ENCODE measurements around the gene CDCA8.

Gene CDCA8

DNA sequence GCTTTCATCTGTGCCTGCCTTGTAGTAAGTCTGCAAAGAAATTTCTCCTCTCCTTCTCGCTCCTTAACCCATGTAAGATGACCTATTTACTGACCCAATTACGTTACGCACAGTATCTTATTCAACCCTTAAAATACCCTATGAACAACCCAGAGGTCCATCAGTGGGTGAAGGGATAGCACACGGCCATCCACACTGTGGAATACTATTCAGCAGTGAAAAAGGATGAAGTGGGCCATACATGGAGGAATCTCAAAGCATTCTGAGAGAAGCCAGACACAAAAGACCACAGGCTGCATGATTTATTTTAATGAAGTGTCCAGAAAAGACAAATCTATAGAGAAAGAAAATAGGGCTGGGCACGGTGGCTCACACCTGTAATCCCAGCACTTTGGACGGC, 33.8 kb upstream of the CDCA8 start:
- no peak overlapping the region for H3K4me3 ChIP-seq (ENCODE audit: low read depth in 1 of 2, low read length in 2 of 2)
- H3K27ac ChIP-seq (ENCODE audit: low read depth, low read length), result no peak overlapping the region
- H3K9me3 ChIP-seq (ENCODE audit: low read length), result no peaks in the 10 kb centered on the region
- peaks cover 0 to 6% of the 10 kb centered on the region in 2 donors for H3K27me3 ChIP-seq (ENCODE audit: control insufficient read depth in 1 of 2, insufficient read depth in 2 of 2, low read length in 2 of 2)
- no peak overlapping the region for H3K9ac ChIP-seq (ENCODE audit: low read length)
- no peaks in the 10 kb centered on the region for H3K4me1 ChIP-seq (ENCODE audit: insufficient read depth, low read length)
- no peaks in the 10 kb centered on the region for H3K36me3 ChIP-seq (ENCODE audit: insufficient read depth, low read length)

DNA sequence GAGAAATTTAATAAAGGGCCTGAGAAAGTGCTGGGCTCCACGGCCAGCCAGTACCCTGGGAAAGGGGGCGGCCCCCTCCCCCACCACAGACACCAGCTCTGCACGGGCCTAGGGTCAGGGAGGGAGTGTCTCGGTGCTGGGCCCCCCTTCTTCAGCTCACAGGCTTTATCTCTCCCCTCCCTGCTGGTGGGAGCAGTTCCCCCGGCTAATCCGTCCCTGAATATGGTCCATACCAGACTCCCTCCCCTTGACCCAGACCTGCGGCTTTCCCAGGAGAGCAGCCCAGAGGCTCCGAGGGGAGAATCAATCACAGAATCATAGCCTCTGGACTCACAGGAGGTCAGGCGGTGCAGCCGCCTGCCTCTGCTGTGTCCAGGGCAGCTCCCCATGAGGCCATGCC, 31.7 kb upstream of the CDCA8 start:
- no peaks in the 10 kb centered on the region for H3K4me1 ChIP-seq (ENCODE audit: insufficient read depth, low read length)
- H3K9me3 ChIP-seq (ENCODE audit: low read length), result no peaks in the 10 kb centered on the region
- no peak overlapping the region for H3K9ac ChIP-seq (ENCODE audit: low read length)
- no peak overlapping the region for H3K4me3 ChIP-seq (ENCODE audit: low read depth in 1 of 2, low read length in 2 of 2)
- H3K27me3 ChIP-seq (ENCODE audit: control insufficient read depth in 1 of 2, insufficient read depth in 2 of 2, low read length in 2 of 2), result peaks cover 0 to 6% of the 10 kb centered on the region in 2 donors
- H3K27ac ChIP-seq (ENCODE audit: low read depth, low read length), result no peak overlapping the region
- H3K36me3 ChIP-seq (ENCODE audit: insufficient read depth, low read length), result no peaks in the 10 kb centered on the region

DNA sequence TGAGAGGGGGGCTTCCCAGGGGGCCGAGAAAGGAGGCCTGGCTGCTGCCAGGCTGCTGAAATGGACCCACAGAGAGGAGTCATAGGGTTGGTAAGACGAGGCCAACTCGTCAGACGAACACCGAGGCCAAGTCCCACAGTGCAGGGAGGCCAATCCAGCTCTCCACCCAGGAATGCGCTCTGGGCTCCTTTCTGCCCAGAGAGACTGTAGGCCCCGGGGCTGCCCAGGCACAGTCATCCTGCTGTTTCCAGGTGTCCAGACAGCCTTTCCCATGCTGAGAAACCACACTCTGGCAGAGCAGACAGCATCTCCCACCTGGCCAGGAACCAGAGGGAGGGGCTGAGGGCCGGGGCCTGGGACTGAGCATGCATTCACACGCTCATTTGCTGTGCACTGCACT, 30.9 kb upstream of the CDCA8 start:
- H3K9ac ChIP-seq (ENCODE audit: low read length), result no peak overlapping the region
- H3K4me3 ChIP-seq (ENCODE audit: low read depth in 1 of 2, low read length in 2 of 2), result no peak overlapping the region
- H3K9me3 ChIP-seq (ENCODE audit: low read length), result no peaks in the 10 kb centered on the region
- no peaks in the 10 kb centered on the region for H3K36me3 ChIP-seq (ENCODE audit: insufficient read depth, low read length)
- peaks cover 0 to 6% of the 10 kb centered on the region in 2 donors for H3K27me3 ChIP-seq (ENCODE audit: control insufficient read depth in 1 of 2, insufficient read depth in 2 of 2, low read length in 2 of 2)
- H3K27ac ChIP-seq (ENCODE audit: low read depth, low read length), result no peak overlapping the region
- H3K4me1 ChIP-seq (ENCODE audit: insufficient read depth, low read length), result peaks cover 3% of the 10 kb centered on the region

GRCh38 chr1:37662031-37662755, 30.1 kb upstream of the CDCA8 start:
- no peak overlapping the region for H3K27ac ChIP-seq (ENCODE audit: low read depth, low read length)
- H3K36me3 ChIP-seq (ENCODE audit: insufficient read depth, low read length), result no peaks in the 10 kb centered on the region
- no peak overlapping the region for H3K4me3 ChIP-seq (ENCODE audit: low read depth in 1 of 2, low read length in 2 of 2)
- H3K4me1 ChIP-seq (ENCODE audit: insufficient read depth, low read length), result peaks cover 11% of the 10 kb centered on the region
- H3K9me3 ChIP-seq (ENCODE audit: low read length), result no peaks in the 10 kb centered on the region
- peaks cover 0 to 6% of the 10 kb centered on the region in 2 donors for H3K27me3 ChIP-seq (ENCODE audit: control insufficient read depth in 1 of 2, insufficient read depth in 2 of 2, low read length in 2 of 2)
- H3K9ac ChIP-seq (ENCODE audit: low read length), result no peak overlapping the region

GRCh38 chr1:37663426-37664000, 28.8 kb upstream of the CDCA8 start:
- Histone ChIP-seq H3K9me3 (ENCODE audit: low read length) (no peaks in the 10 kb centered on the region), H3K36me3 (ENCODE audit: insufficient read depth, low read length) (no peaks in the 10 kb centered on the region), H3K27ac (ENCODE audit: low read depth, low read length) (no peak overlapping the region), H3K4me1 (ENCODE audit: insufficient read depth, low read length) (peaks cover 17% of the 10 kb centered on the region), H3K27me3 (ENCODE audit: control insufficient read depth in 1 of 2, insufficient read depth in 2 of 2, low read length in 2 of 2) (peaks cover 0 to 6% of the 10 kb centered on the region in 2 donors), H3K9ac (ENCODE audit: low read length) (no peak overlapping the region), H3K4me3 (ENCODE audit: low read depth in 1 of 2, low read length in 2 of 2) (no peak overlapping the region)

GRCh38 chr1:37666241-37666867, 26.0 kb upstream of the CDCA8 start:
- H3K27me3 ChIP-seq (ENCODE audit: control insufficient read depth in 1 of 2, insufficient read depth in 2 of 2, low read length in 2 of 2), result peaks cover 0 to 2% of the 10 kb centered on the region in 2 donors
- no peak overlapping the region for H3K27ac ChIP-seq (ENCODE audit: low read depth, low read length)
- no peak overlapping the region for H3K9ac ChIP-seq (ENCODE audit: low read length)
- peaks cover 17% of the 10 kb centered on the region for H3K4me1 ChIP-seq (ENCODE audit: insufficient read depth, low read length)
- no peak overlapping the region for H3K4me3 ChIP-seq (ENCODE audit: low read depth in 1 of 2, low read length in 2 of 2)
- H3K36me3 ChIP-seq (ENCODE audit: insufficient read depth, low read length), result no peaks in the 10 kb centered on the region
- H3K9me3 ChIP-seq (ENCODE audit: low read length), result no peaks in the 10 kb centered on the region

- no peaks in the 10 kb centered on the region for H3K9me3 ChIP-seq (ENCODE audit: low read length)
- H3K36me3 ChIP-seq (ENCODE audit: insufficient read depth, low read length), result no peaks in the 10 kb centered on the region
- H3K27ac ChIP-seq (ENCODE audit: low read depth, low read length), result no peak overlapping the region
- peaks cover 0 to 4% of the 10 kb centered on the region in 2 donors for H3K27me3 ChIP-seq (ENCODE audit: control insufficient read depth in 1 of 2, insufficient read depth in 2 of 2, low read length in 2 of 2)
- H3K9ac ChIP-seq (ENCODE audit: low read length), result no peak overlapping the region
- H3K4me3 ChIP-seq (ENCODE audit: low read depth in 1 of 2, low read length in 2 of 2), result no peak overlapping the region
- peaks cover 17% of the 10 kb centered on the region for H3K4me1 ChIP-seq (ENCODE audit: insufficient read depth, low read length)
Measured at GRCh38 chr1:37667023-37667671, 25.2 kb upstream of the CDCA8 start.

GRCh38 chr1:37670133-37670532, 22.2 kb upstream of the CDCA8 start:
- no peak overlapping the region for H3K27ac ChIP-seq (ENCODE audit: low read depth, low read length)
- H3K4me3 ChIP-seq (ENCODE audit: low read depth in 1 of 2, low read length in 2 of 2), result no peak overlapping the region
- peaks cover 18% of the 10 kb centered on the region for H3K4me1 ChIP-seq (ENCODE audit: insufficient read depth, low read length)
- no peaks in the 10 kb centered on the region for H3K36me3 ChIP-seq (ENCODE audit: insufficient read depth, low read length)
- H3K9ac ChIP-seq (ENCODE audit: low read length), result no peak overlapping the region
- peaks cover 4% of the 10 kb centered on the region in 2 donors for H3K27me3 ChIP-seq (ENCODE audit: control insufficient read depth in 1 of 2, insufficient read depth in 2 of 2, low read length in 2 of 2)
- no peaks in the 10 kb centered on the region for H3K9me3 ChIP-seq (ENCODE audit: low read length)

DNA sequence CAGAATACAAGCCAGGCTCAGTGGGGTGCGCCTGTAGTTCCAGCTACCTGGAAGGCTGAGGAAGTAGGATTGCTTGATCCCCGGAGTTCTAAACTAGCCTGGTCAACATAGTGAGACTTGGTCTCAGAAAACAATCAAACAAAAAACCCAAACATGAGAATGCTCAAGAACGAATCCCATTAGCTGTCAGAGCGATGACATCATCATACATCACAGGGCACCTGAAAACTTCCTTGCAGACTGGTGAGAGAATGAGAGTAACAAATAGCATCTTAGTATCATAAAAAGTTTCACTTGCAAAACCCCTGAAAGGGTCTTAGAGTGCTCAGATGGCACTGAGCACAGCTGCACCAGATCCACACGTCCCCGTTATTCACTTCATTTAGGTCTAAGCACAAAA, 21.1 kb upstream of the CDCA8 start:
- Histone ChIP-seq H3K4me1 (ENCODE audit: insufficient read depth, low read length) (peaks cover 28% of the 10 kb centered on the region), H3K27me3 (ENCODE audit: control insufficient read depth in 1 of 2, insufficient read depth in 2 of 2, low read length in 2 of 2) (peaks cover 4% of the 10 kb centered on the region in 2 donors), H3K27ac (ENCODE audit: low read depth, low read length) (no peak overlapping the region), H3K9ac (ENCODE audit: low read length) (no peak overlapping the region), H3K4me3 (ENCODE audit: low read depth in 1 of 2, low read length in 2 of 2) (no peak overlapping the region), H3K36me3 (ENCODE audit: insufficient read depth, low read length) (no peaks in the 10 kb centered on the region), H3K9me3 (ENCODE audit: low read length) (no peaks in the 10 kb centered on the region)

DNA sequence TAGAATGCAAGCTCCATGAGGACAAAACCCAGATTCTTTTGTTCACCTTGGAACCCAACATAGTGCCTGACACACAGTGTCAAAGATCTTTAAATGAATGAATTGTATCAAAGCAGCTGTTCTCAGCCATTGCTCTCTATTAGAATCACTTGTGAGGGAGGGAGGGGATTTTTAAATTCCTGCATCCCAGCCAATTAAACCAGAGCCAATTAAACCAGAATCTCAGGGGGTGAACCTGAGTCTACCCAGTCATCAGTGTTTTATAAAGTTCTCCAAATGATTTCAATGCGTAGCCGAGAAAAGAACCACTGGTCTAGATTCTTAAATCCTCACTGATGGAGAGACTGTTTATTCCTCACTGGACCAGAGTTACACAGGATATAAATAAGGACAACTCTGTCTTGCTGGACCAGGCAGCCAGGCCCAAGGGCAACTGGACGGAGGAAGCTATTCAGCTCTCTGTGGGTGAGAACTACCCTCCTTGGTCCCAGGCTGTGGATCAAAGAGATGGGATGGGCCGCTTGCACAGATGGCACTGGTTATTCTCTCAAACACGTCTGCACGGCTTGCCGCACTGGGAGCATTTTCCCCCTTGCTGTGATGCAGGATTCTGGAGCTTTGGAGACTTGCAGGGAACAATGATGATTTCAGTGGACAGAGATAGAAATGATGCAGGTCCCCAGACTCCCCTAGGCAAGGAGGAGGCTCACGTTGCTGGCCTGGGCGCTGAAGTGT, 20.0 kb upstream of the CDCA8 start:
- H3K9me3 ChIP-seq (ENCODE audit: low read length), result no peaks in the 10 kb centered on the region
- H3K4me1 ChIP-seq (ENCODE audit: insufficient read depth, low read length), result peaks cover 27% of the 10 kb centered on the region
- H3K27me3 ChIP-seq (ENCODE audit: control insufficient read depth in 1 of 2, insufficient read depth in 2 of 2, low read length in 2 of 2), result peaks cover 4% of the 10 kb centered on the region in 2 donors
- no peaks in the 10 kb centered on the region for H3K36me3 ChIP-seq (ENCODE audit: insufficient read depth, low read length)
- H3K27ac ChIP-seq (ENCODE audit: low read depth, low read length), result no peak overlapping the region
- H3K4me3 ChIP-seq (ENCODE audit: low read depth in 1 of 2, low read length in 2 of 2), result no peak overlapping the region
- H3K9ac ChIP-seq (ENCODE audit: low read length), result no peak overlapping the region

GRCh38 chr1:37673920-37674319, 18.4 kb upstream of the CDCA8 start:
- no peak overlapping the region for H3K4me3 ChIP-seq (ENCODE audit: low read depth in 1 of 2, low read length in 2 of 2)
- no peak overlapping the region for H3K9ac ChIP-seq (ENCODE audit: low read length)
- H3K27ac ChIP-seq (ENCODE audit: low read depth, low read length), result no peak overlapping the region

More at GRCh38 chr1:37673920-37674319, 18.4 kb upstream of the CDCA8 start:
- H3K4me1 ChIP-seq (ENCODE audit: insufficient read depth, low read length), result peaks cover 22% of the 10 kb centered on the region
- H3K9me3 ChIP-seq (ENCODE audit: low read length), result no peaks in the 10 kb centered on the region
- H3K27me3 ChIP-seq (ENCODE audit: control insufficient read depth in 1 of 2, insufficient read depth in 2 of 2, low read length in 2 of 2), result peaks cover 4% of the 10 kb centered on the region in 2 donors
- no peaks in the 10 kb centered on the region for H3K36me3 ChIP-seq (ENCODE audit: insufficient read depth, low read length)
